D721Med (cell line): ENCODE results near the gene AIP.

Source experiments
- DNase-seq: peaks from one replicate; pipeline ENCODE4 v3.0.0; 2011; ENCODE audit warnings: low spot score; ENCODE audit not compliant: insufficient read length
- FAIRE-seq: peaks from 2 replicates; lab custom pipeline; 2011; peaks lifted over from hg19 to GRCh38; lab: Jason Lieb, UNC
- TF ChIP-seq, protein P1 (sequence below): IDR thresholded peaks from 2 replicates; pipeline ENCODE4 v1.5.1; 2012; ENCODE audit warnings: mild to moderate bottlenecking, control low read depth; ENCODE audit not compliant: insufficient read depth; ENCODE audit errors: missing control alignments

Gene AIP

DNA sequence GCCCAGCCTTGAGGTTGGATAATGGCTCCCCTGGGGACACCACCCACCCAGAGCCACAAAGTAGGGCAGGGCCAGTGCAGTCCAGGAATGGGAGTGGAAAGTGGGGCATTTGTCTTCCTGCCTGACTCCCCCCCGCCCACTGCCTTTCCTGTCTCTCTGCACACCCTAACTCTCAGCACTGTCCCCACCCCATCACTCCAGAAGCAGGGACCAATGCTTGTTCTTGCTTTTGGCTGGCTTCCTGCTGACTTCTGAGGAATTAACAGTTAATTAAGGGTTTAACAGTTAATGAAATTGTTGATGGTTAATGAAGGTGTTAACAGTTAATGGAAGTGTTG, 17.6 kb downstream of the AIP start:
- FAIRE-seq = no peak
- TF ChIP-seq, protein P1, sequence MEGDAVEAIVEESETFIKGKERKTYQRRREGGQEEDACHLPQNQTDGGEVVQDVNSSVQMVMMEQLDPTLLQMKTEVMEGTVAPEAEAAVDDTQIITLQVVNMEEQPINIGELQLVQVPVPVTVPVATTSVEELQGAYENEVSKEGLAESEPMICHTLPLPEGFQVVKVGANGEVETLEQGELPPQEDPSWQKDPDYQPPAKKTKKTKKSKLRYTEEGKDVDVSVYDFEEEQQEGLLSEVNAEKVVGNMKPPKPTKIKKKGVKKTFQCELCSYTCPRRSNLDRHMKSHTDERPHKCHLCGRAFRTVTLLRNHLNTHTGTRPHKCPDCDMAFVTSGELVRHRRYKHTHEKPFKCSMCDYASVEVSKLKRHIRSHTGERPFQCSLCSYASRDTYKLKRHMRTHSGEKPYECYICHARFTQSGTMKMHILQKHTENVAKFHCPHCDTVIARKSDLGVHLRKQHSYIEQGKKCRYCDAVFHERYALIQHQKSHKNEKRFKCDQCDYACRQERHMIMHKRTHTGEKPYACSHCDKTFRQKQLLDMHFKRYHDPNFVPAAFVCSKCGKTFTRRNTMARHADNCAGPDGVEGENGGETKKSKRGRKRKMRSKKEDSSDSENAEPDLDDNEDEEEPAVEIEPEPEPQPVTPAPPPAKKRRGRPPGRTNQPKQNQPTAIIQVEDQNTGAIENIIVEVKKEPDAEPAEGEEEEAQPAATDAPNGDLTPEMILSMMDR = no peak
- peak; percentile 24 for DNase-seq

DNA sequence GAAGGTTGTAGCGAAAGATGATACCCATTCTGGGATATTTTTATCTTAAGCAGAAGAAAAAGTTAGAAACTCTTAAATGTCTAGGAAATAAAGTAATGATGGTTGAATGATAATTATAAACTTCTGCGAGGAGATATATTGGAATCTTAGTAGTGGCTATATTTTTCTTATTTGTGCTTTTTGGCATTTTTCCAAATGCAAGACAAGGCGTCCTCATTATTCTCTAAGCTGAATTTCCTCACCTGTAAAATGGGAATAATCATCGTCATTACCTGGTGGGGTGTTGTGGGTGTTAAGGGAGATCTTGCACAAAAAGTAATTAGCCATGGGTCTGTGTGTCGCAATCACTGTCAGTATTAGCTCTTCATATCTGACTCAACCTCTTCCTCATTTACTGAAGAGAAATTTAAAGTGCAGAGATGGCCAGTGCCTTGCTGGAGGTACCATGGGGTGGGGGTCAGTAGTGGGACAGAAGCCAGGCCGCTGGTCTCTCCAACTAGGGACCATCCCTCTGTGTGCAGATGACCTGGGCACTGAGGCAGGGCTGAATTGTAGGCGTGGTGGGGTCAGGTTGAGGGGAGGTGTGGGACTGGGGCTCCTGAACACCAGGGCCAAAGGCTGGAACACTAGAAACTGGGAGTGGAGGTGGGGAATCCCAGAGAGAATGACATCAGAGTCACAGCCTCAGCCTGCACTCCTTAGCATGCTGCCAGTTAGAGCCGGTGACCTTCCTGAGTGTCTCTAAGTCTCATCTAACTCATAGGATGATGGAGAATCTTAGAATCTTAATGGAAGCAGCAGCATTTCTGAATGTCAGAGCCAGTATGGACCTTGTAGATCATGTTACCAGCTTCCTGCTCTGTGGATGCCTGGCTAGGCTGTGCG, 18.2 kb downstream of the AIP start:
- DNase-seq = no peak
- FAIRE-seq = no peak
- TF ChIP-seq, protein P1 = no peak

GRCh38 chr11:67501854-67502253, 19.0 kb downstream of the AIP start:
- DNase-seq (no peak), FAIRE-seq (no peak)
- TF ChIP-seq, protein P1 = no peak

DNA sequence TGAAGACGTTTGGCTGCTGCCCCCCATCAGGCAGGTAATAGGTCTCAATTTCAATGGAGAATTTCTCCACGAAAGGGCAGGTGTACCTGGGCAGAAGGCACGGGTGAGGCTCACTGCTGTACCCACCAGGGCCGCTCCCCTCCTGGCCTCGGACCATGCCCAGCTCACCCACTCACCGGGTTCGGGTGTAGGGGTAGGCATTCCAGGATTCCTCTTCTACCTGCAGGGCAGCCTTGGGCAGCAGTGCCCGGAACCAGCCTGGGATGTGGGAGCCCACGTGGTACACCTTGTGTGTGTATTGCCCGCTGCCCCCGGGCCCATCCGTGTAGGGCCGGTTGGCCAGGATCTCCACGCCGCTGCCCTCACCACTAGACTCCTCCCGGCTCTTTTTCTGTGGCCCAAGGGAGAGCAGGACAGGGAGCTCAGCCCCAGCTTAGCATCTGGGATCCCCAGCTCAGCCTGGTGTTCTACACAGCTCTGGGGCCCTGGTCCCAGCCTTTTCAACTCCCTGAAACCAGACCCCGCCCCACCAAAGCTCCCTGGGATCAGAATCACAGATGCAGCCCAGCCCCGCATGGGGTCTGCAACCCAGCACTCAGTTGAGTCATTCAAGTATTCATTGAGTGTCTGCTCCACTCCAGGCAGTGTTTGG, 19.6 kb downstream of the AIP start:
- TF ChIP-seq, protein P1 = no peak
- no peak for DNase-seq
- FAIRE-seq = no peak

DNA sequence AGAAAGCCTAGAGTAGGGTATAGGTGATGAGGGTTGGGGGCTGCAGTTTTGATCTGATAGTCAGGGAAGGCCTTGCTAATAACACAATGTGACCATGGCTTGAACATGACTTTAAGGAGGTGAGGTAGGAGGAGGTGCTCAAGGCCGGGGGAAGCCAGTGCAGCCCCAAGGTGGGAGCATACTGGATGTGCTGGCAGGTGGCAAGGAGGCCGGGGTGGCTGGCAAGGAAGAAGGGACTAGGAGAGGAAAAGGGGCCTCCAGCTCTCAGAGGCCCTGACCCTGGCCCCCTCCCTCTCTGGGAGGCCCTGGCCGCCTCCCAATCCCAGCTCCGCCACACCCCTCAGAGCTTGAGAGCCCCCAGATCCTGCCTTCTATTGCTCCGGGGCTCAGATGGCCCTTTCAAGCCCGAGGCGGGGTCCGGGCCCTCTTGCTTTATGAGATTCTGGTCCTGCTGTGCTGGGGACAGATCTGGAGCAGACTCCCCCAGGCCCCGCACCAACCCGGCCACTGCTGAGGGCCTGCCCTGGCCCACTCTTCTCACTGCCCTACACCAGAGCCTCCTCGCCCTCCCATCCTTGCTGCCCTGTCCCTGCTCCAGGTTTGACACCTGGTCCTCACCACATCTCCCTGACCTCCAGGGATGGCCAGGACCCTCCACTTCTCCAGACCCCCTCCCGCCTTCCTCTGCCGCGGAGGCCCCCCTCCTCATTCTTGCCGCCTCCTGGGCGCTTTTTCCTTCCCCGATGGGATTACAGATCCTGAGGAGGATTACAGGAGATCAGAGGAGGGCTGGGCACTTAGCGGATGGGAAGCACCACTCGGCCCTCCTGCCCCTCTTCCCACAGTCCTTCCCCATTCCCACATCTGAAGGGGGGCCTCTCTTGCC, 20.5 kb downstream of the AIP start:
- TF ChIP-seq, protein P1 = no peak
- peak; percentile 93 for DNase-seq
- FAIRE-seq = no peak

- peak; percentile 45 for DNase-seq
- FAIRE-seq = no peak
- TF ChIP-seq, protein P1 = no peak
Measured at GRCh38 chr11:67504005-67504949, 21.5 kb downstream of the AIP start.
